SK-N-MC (cell line): ENCODE measurements around the gene PPP1R11.

ENCODE experiments used
- EZH2 ChIP-seq: fragments of 200-600 bp; sonication (generic); IDR thresholded peaks from one replicate; pipeline ENCODE4 v1.6.1; 2017; ENCODE audit warnings: antibody characterized with exemption
- FOXP2 ChIP-seq: optimal IDR thresholded peaks from 2 replicates; pipeline ENCODE3; 2011; ENCODE audit warnings: mild to moderate bottlenecking, moderate library complexity; ENCODE audit not compliant: insufficient read depth; ENCODE audit errors: extremely low read length, control extremely low read depth
- POLR2AphosphoS5 ChIP-seq: IDR thresholded peaks from 2 replicates; pipeline ENCODE4 v1.6.1; 2012; ENCODE audit warnings: mild to moderate bottlenecking, low read depth, low read length, borderline replicate concordance

- TF ChIP-seq POLR2AphosphoS5, result no peak
- no peak for TF ChIP-seq FOXP2
- no peak for TF ChIP-seq EZH2
These were observed 44.8 kb upstream of the PPP1R11 start for GRCh38 chr6:30022189-30022588.
